GM23248 (cell line): ENCODE measurements around the gene MEST. TPM values are rescaled to one million over a fixed set of nuclear protein-coding genes. Genes with fewer than 3 reads are reported as not detected.

Experiments used
- DNase-seq: peaks from one replicate; pipeline ENCODE4 v3.0.0-alpha.2; 2015
- H2AFZ ChIP-seq: fragments of 200-600 bp; sonication (generic); 2 replicates; pipeline ENCODE4 v1.6.1; 2016; ENCODE audit warnings: antibody characterized with exemption
- H3F3A ChIP-seq: fragments of 200-600 bp; sonication (generic); 2 replicates; pipeline ENCODE4 v1.6.1; 2016; ENCODE audit warnings: mild to moderate bottlenecking, antibody characterized with exemption, mixed run types; ENCODE audit not compliant: insufficient read depth
- H3K27ac ChIP-seq: fragments of 200-600 bp; sonication (generic); 2 replicates; pipeline ENCODE4 v1.5.1; 2016; ENCODE audit warnings: mild to moderate bottlenecking
- H3K27me3 ChIP-seq: fragments of 200-600 bp; sonication (generic); replicated peaks from 2 replicates; pipeline ENCODE4 v1.6.1; 2016; ENCODE audit warnings: mild to moderate bottlenecking; ENCODE audit not compliant: insufficient read depth
- H3K36me3 ChIP-seq: fragments of 200-600 bp; sonication (generic); 2 replicates; pipeline ENCODE4 v1.6.1; 2016; ENCODE audit warnings: low read depth, mild to moderate bottlenecking
- H3K4me1 ChIP-seq: fragments of 200-600 bp; sonication (generic); 2 replicates; pipeline ENCODE4 v1.6.1; 2016; ENCODE audit warnings: mild to moderate bottlenecking; ENCODE audit not compliant: insufficient read depth
- H3K4me2 ChIP-seq: fragments of 200-600 bp; sonication (generic); one replicate; pipeline ENCODE4 v1.6.1; 2016; ENCODE audit warnings: mild to moderate bottlenecking; ENCODE audit not compliant: unreplicated experiment
- H3K4me3 ChIP-seq: fragments of 200-600 bp; sonication (generic); 2 replicates; pipeline ENCODE4 v1.5.1; 2016; ENCODE audit warnings: mild to moderate bottlenecking
- H3K79me2 ChIP-seq: fragments of 200-600 bp; sonication (generic); 2 replicates; pipeline ENCODE4 v1.6.1; 2016; ENCODE audit warnings: mild to moderate bottlenecking; ENCODE audit not compliant: insufficient read depth
- H3K9ac ChIP-seq: fragments of 200-600 bp; sonication (generic); 2 replicates; pipeline ENCODE4 v1.6.1; 2016; ENCODE audit warnings: mild to moderate bottlenecking
- H3K9me2 ChIP-seq: fragments of 200-600 bp; sonication (generic); 2 replicates; pipeline ENCODE4 v1.6.1; 2016; ENCODE audit warnings: mixed run types, mild to moderate bottlenecking, moderate library complexity; ENCODE audit not compliant: insufficient read depth
- H3K9me3 ChIP-seq: fragments of 200-600 bp; sonication (generic); one replicate; pipeline ENCODE4 v1.6.1; 2017; ENCODE audit warnings: low read depth
- H4K20me1 ChIP-seq: fragments of 200-600 bp; sonication (generic); 2 replicates; pipeline ENCODE4 v1.6.0; 2016; ENCODE audit not compliant: insufficient read depth
- EZH2 ChIP-seq: fragments of 200-600 bp; sonication (generic); IDR thresholded peaks from 2 replicates; pipeline ENCODE4 v1.6.1; 2018; ENCODE audit warnings: antibody characterized with exemption, mild to moderate bottlenecking; ENCODE audit not compliant: insufficient read depth, poor library complexity, severe bottlenecking
- EZH2phosphoT487 ChIP-seq: fragments of 200-600 bp; sonication (generic); IDR thresholded peaks from 2 replicates; pipeline ENCODE4 v1.6.1; 2018; ENCODE audit warnings: antibody characterized with exemption, moderate library complexity, mild to moderate bottlenecking, low read depth; ENCODE audit not compliant: insufficient read depth
- WGBS, 2 experiments: methylation state at CpG; one replicate each; pipeline ENCODE4 v1.1.6; 2015 to 2017; ENCODE audit warnings: low lambda C conversion rate in 2 of 2, low coverage in 1 of 2; ENCODE audit errors: missing lambda C conversion rate in 2 of 2; 5-methylcytosine and 5-hydroxymethylcytosine counted together
- in situ Hi-C: fragments of 300-500 bp; cut with MboI; formaldehyde crosslinking; loops from 2 replicates; pipeline ENCODE4 v1.15.0; 2020
- polyA plus RNA-seq: library from polyadenylated mRNA; unstranded; fragments of >200 nt; fragmentation: Nextera tagmentation; extraction: Ambion mirVana; gene quantifications from 2 replicates; pipeline ENCODE4 v1.2.1, GENCODE V29; 2016
- total RNA-seq: library from RNA; depleted of rRNA; stranded (reverse); fragments of >200 nt; shearing (Covaris generic); gene quantifications from 2 replicates; pipeline ENCODE4 v1.2.3, GENCODE V29; 2014

The MEST gene
- total and polyA plus RNA-seq, 2 experiments from 2014 or later, result 8.5 to 12.6 TPM

- Histone ChIP-seq H3K79me2 (no peaks in the 10 kb centered on the region), H3K4me3 (peak overlapping the region; percentile 63), H3K9me3 (no peaks in the 10 kb centered on the region), H4K20me1 (no peaks in the 10 kb centered on the region), H3K9ac (peak overlapping the region; percentile 22; the same call in 1 of the 2 replicates), H2AFZ (peak overlapping the region; percentile 71), H3K27me3 (no peaks in the 10 kb centered on the region; the same call in 1 of the 2 replicates), H3K4me2 (peak overlapping the region; percentile 93), H3K27ac (no peak overlapping the region), H3K9me2 (no peaks in the 10 kb centered on the region), H3K36me3 (no peaks in the 10 kb centered on the region), H3K4me1 (no peaks in the 10 kb centered on the region), H3F3A (no peaks in the 10 kb centered on the region)
- DNase-seq, result peak; percentile 38
- in situ Hi-C loops, result no loop called here
- TF ChIP-seq EZH2 (no peak), EZH2phosphoT487 (no peak)
- WGBS, 2 experiments, result 44 to 59% methylated on average over 44 to 50 of the region's 50 CpGs
Observed at GRCh38 chr7:130492523-130493274, 814 bp downstream of the MEST start.

GRCh38 chr7:130493275-130493873 lies 1.5 kb downstream of the MEST start:
- H3K27ac ChIP-seq, result no peak overlapping the region
- H3K9me3 ChIP-seq, result no peaks in the 10 kb centered on the region
- peak; percentile 53 for DNase-seq
- peak overlapping the region; percentile 93 for H3K4me2 ChIP-seq
- H3K9me2 ChIP-seq, result no peaks in the 10 kb centered on the region
- 50 to 54% methylated on average over 13 of the region's 13 CpGs for WGBS, 2 experiments
- H3K9ac ChIP-seq, result peak overlapping the region; percentile 22; the same call in 1 of the 2 replicates
- H3K79me2 ChIP-seq, result no peaks in the 10 kb centered on the region
- no peak for TF ChIP-seq EZH2
- no peak for TF ChIP-seq EZH2phosphoT487
- no peaks in the 10 kb centered on the region for H4K20me1 ChIP-seq
- in situ Hi-C loops, result no loop called here
- H3K36me3 ChIP-seq, result no peaks in the 10 kb centered on the region
- H3K27me3 ChIP-seq, result no peaks in the 10 kb centered on the region; the same call in 1 of the 2 replicates
- no peaks in the 10 kb centered on the region for H3F3A ChIP-seq
- peak overlapping the region; percentile 63 for H3K4me3 ChIP-seq
- no peaks in the 10 kb centered on the region for H3K4me1 ChIP-seq
- 0 out of 2 replicates have a peak overlapping the region, but pooled peaks have one; percentile 71 for H2AFZ ChIP-seq

GRCh38 chr7:130494431-130494858 lies 2.6 kb downstream of the MEST start:
- in situ Hi-C loops, result no loop called here
- no peak overlapping the region for H3K9ac ChIP-seq
- no peaks in the 10 kb centered on the region for H3K36me3 ChIP-seq
- H3K27me3 ChIP-seq, result no peaks in the 10 kb centered on the region
- H3K4me2 ChIP-seq, result no peak overlapping the region
- H3K4me1 ChIP-seq, result no peaks in the 10 kb centered on the region
- WGBS, 2 experiments, result 96 to 100% methylated on average over 2 of the region's 2 CpGs
- DNase-seq, result no peak
- H3K27ac ChIP-seq, result no peak overlapping the region
- no peaks in the 10 kb centered on the region for H3F3A ChIP-seq
- no peaks in the 10 kb centered on the region for H4K20me1 ChIP-seq
- TF ChIP-seq EZH2phosphoT487, result no peak
- H3K9me3 ChIP-seq, result no peaks in the 10 kb centered on the region
- no peaks in the 10 kb centered on the region for H3K9me2 ChIP-seq
- no peak overlapping the region for H3K4me3 ChIP-seq
- H2AFZ ChIP-seq, result no peak overlapping the region
- H3K79me2 ChIP-seq, result no peaks in the 10 kb centered on the region

GRCh38 chr7:130500463-130500862 lies 8.6 kb downstream of the MEST start:
- H3K36me3 ChIP-seq, result no peaks in the 10 kb centered on the region
- no peak overlapping the region for H3K9ac ChIP-seq
- H3K79me2 ChIP-seq, result no peaks in the 10 kb centered on the region
- in situ Hi-C loops, result no loop called here
- no peak overlapping the region for H2AFZ ChIP-seq
- no peaks in the 10 kb centered on the region for H3K9me2 ChIP-seq
- no peaks in the 10 kb centered on the region for H3K27me3 ChIP-seq
- H4K20me1 ChIP-seq, result no peaks in the 10 kb centered on the region
- no peak overlapping the region for H3K4me3 ChIP-seq
- H3K4me2 ChIP-seq, result no peak overlapping the region
- TF ChIP-seq EZH2, result no peak
- TF ChIP-seq EZH2phosphoT487, result no peak
- H3F3A ChIP-seq, result no peaks in the 10 kb centered on the region
- no peak overlapping the region for H3K27ac ChIP-seq
- H3K9me3 ChIP-seq, result no peaks in the 10 kb centered on the region
- whole genome bisulfite sequencing, 2 experiments, result 79 to 80% methylated on average over 8 of the region's 8 CpGs
- no peak for DNase-seq
- no peaks in the 10 kb centered on the region for H3K4me1 ChIP-seq
